Measurements from ENCODE around the gene E2F6.
"Not testable (repeated sequence)": the region's sequence is repeated elsewhere in the genome, so short reads cannot be mapped to it uniquely, and the experiment has no call there.

- TF ChIP-seq CTCF, POLR2AphosphoS5, EP300, POLR2A (IDR thresholded peaks at IDR 0.05): not testable (repeated sequence)
Observed at GRCh38 chr2:11405074-11405406, 60.9 kb downstream of the E2F6 start.

Measured in gastroesophageal sphincter (tissue), 3 donors.